ENCODE data around the gene HSBP1L1.
"Not testable (repeated sequence)": the region's sequence is repeated elsewhere in the genome, so short reads cannot be mapped to it uniquely, and the experiment has no call there.

Gene HSBP1L1

GRCh38 chr18:80011496-80012137 lies 47.2 kb downstream of the HSBP1L1 start:
- in situ Hi-C loops (cut with MboI; ENCODE audit: low sequenced_read_pairs), result not testable (repeated sequence)

GRCh38 chr18:80012714-80013113 lies 48.3 kb downstream of the HSBP1L1 start:
- Histone ChIP-seq H3K4me1 (no peaks in the 10 kb centered on the region), H3K9me3 (peaks cover 4% of the 10 kb centered on the region; the same call in 1 of the 2 replicates), H3K27me3 (ENCODE audit: low read depth) (no peaks in the 10 kb centered on the region), H3K36me3 (replicated peaks) (no peaks in the 10 kb centered on the region), H3K4me3 (no peak overlapping the region)
- no peak for DNase-seq (ENCODE audit: low spot score in 2 of 2)
- in situ Hi-C loops (cut with MboI; ENCODE audit: low sequenced_read_pairs), result no loop called here

More at GRCh38 chr18:80011496-80012137, 47.2 kb downstream of the HSBP1L1 start:
- H3K27me3 ChIP-seq (ENCODE audit: low read depth); H3K36me3 ChIP-seq (replicated peaks); DNase-seq (ENCODE audit: low spot score in 2 of 2); H3K9me3 ChIP-seq; H3K4me1 ChIP-seq; H3K4me3 ChIP-seq: not testable (repeated sequence)
